HG03108 (cell line): ENCODE measurements around the gene SEPTIN7.

Experiments
- ATAC-seq: cut with Tn5 transposase; IDR thresholded peaks from one replicate; pipeline ENCODE4 v1.9.1; 2021; ENCODE audit warnings: moderate library complexity; ENCODE audit not compliant: unreplicated experiment

The SEPTIN7 gene

GRCh38 chr7:35828817-35829216 lies 28.0 kb downstream of the SEPTIN7 start:
- ATAC-seq = no peak

GRCh38 chr7:35831208-35831607 lies 30.4 kb downstream of the SEPTIN7 start:
- no peak for ATAC-seq

GRCh38 chr7:35839860-35840854 lies 39.3 kb downstream of the SEPTIN7 start:
- no peak for ATAC-seq

DNA sequence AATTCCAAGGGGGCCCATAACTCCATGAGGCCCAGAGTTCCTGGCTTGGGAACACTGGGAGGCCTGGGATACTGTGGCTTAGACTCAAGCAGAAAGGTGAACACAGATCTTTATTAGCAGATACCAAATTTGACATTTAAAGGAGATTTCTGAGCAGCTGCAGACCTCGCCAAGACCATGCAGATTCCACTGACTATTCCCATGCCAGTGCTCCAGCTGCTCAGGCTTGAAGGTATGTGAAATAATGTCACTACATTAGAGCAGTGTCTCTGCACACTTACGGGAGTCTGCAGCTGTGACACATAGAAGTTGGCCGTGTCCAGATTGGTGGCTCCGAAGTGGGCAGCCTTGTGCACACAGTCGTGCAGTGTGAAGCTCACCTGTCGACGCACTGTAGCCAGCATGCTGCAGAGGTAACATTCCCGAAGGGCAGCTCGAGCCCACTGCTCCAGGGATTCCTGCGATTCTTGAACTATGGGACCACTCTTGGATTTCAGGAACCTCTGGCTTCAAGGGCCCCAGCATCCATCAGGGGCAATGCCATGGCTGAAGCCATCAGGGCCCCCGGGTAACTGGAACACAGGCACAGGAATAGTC lies 46.1 kb downstream of the SEPTIN7 start:
- no peak for ATAC-seq

DNA sequence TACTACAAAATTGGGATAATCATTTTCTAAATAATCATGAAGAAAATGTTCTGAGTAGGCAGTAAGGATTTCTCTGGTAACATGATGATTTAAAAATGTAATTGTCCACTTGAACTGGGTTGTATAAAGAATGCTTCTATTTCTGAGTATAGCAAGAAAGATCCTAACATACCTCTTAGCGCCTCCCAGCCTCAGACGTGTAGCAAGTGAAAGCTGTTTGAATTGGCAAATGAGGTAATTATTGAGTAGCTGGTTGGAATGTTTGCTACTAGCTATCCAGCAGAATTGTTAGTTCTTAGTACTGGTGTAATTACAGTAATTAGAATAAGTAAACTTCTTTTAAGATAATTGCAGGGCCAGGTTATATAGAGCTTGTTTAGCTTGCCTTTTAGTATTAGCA lies 47.9 kb downstream of the SEPTIN7 start:
- ATAC-seq = no peak

GRCh38 chr7:35849158-35849831 lies 48.4 kb downstream of the SEPTIN7 start:
- ATAC-seq = no peak

DNA sequence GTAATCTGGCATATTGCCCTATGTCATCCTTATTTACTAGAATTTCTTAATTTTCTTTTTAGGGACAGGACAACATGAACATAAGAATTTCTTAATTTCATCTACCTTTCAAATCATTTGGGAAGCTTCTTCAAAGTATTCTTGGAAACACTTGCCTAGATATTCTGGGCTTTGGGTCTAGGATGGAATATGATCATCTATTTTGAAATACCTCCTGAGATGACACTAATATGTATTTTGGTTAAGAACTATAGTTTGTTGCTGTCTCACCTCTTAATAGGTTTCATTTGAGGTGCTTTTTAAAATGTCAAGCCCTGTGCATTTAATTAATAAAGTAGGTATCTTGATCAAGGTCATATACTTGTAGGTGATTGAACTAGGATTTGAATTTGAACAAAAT lies 49.1 kb downstream of the SEPTIN7 start:
- ATAC-seq = no peak
